ENCODE measurements around the gene CPSF3.

CPSF3 gene

GRCh38 chr2:9416267-9416961 is 7.0 kb upstream of the CPSF3 start:
- no peak overlapping the region for H3K27ac ChIP-seq (ENCODE audit: low read depth, low read length)
- H3K79me2 ChIP-seq (ENCODE audit: insufficient read depth, low read length): peaks cover 50% of the 10 kb centered on the region
- no peak overlapping the region for H3K4me2 ChIP-seq (ENCODE audit: low read depth, low read length, poor library complexity, severe bottlenecking)
- no peak overlapping the region for H2AFZ ChIP-seq (ENCODE audit: low read depth, low read length, severe bottlenecking)
- peaks cover 4% of the 10 kb centered on the region; the same call in 1 of the 2 replicates for H4K20me1 ChIP-seq (ENCODE audit: low read depth, low read length)
- no peak for TF ChIP-seq EZH2phosphoT487 (conservative IDR thresholded peaks at IDR 0.05; ENCODE audit: low read length)
- TF ChIP-seq, protein P1, sequence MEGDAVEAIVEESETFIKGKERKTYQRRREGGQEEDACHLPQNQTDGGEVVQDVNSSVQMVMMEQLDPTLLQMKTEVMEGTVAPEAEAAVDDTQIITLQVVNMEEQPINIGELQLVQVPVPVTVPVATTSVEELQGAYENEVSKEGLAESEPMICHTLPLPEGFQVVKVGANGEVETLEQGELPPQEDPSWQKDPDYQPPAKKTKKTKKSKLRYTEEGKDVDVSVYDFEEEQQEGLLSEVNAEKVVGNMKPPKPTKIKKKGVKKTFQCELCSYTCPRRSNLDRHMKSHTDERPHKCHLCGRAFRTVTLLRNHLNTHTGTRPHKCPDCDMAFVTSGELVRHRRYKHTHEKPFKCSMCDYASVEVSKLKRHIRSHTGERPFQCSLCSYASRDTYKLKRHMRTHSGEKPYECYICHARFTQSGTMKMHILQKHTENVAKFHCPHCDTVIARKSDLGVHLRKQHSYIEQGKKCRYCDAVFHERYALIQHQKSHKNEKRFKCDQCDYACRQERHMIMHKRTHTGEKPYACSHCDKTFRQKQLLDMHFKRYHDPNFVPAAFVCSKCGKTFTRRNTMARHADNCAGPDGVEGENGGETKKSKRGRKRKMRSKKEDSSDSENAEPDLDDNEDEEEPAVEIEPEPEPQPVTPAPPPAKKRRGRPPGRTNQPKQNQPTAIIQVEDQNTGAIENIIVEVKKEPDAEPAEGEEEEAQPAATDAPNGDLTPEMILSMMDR (IDR thresholded peaks at IDR 0.05; ENCODE audit: insufficient read depth, low read length, poor library complexity, severe bottlenecking): no peak
- no peaks in the 10 kb centered on the region for H3K9me2 ChIP-seq (replicated peaks; ENCODE audit: insufficient read depth, low read length)
- H3K9me3 ChIP-seq (ENCODE audit: insufficient read depth, low read length): no peaks in the 10 kb centered on the region
- H3K27me3 ChIP-seq (ENCODE audit: low read length): no peaks in the 10 kb centered on the region
- no peak overlapping the region for H3K9ac ChIP-seq (ENCODE audit: low read length)
- H3K36me3 ChIP-seq (ENCODE audit: low read length): peaks cover 8% of the 10 kb centered on the region; the same call in 1 of the 2 replicates
- H3F3A ChIP-seq (ENCODE audit: insufficient read depth): no peaks in the 10 kb centered on the region
- H3K4me3 ChIP-seq (ENCODE audit: insufficient read depth, low read length, poor library complexity, severe bottlenecking): no peak overlapping the region

DNA sequence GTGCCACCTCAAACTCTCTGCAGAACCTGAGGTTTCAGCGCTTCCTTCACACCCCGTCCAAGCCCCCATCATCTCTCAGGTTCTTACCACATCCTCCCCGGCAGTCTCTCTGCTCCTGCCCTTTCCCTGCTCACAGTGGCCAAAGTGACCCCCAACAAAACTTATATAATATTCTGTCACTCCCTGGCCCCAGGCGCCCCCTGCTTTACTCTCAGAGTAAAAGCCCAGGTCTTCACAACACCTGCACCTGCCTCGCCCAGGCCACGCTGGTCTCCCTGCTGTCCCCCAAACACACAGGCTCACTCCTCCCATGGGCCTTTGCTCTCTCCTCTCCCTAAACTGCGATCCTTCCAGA is 6.5 kb upstream of the CPSF3 start:
- Histone ChIP-seq H3K9me2 (replicated peaks; ENCODE audit: insufficient read depth, low read length) (no peaks in the 10 kb centered on the region), H3K27ac (ENCODE audit: low read depth, low read length) (no peak overlapping the region), H3K9me3 (ENCODE audit: insufficient read depth, low read length) (no peaks in the 10 kb centered on the region), H3K4me2 (ENCODE audit: low read depth, low read length, poor library complexity, severe bottlenecking) (no peak overlapping the region), H3K27me3 (ENCODE audit: low read length) (no peaks in the 10 kb centered on the region), H3K9ac (ENCODE audit: low read length) (no peak overlapping the region), H2AFZ (ENCODE audit: low read depth, low read length, severe bottlenecking) (no peak overlapping the region), H3K36me3 (ENCODE audit: low read length) (peaks cover 8% of the 10 kb centered on the region; the same call in 1 of the 2 replicates), H3K4me3 (ENCODE audit: insufficient read depth, low read length, poor library complexity, severe bottlenecking) (no peak overlapping the region), H3F3A (ENCODE audit: insufficient read depth) (no peaks in the 10 kb centered on the region), H3K79me2 (ENCODE audit: insufficient read depth, low read length) (peaks cover 55% of the 10 kb centered on the region), H4K20me1 (ENCODE audit: low read depth, low read length) (peaks cover 4% of the 10 kb centered on the region; the same call in 1 of the 2 replicates)
- TF ChIP-seq, protein P1 (IDR thresholded peaks at IDR 0.05; ENCODE audit: insufficient read depth, low read length, poor library complexity, severe bottlenecking): no peak
- TF ChIP-seq EZH2phosphoT487 (conservative IDR thresholded peaks at IDR 0.05; ENCODE audit: low read length): no peak

DNA sequence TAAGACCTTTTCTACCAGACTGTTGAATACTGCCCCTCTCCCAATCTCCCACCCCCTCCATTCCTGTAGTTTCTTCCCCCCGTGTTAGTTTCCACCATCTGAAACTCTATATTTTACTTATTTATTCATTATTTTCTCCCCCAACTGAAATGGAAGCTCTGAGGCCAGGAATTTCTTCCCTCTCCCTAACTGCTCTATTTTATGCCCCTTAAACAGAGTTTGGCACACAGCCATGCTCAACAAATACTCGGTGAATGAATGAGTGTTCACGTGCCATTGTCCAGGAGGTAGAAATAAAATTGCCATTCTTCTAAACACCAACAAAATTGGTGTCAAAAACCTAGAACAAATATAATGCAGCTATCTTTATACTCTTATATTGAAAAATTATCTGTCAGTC is 5.7 kb upstream of the CPSF3 start:
- TF ChIP-seq EZH2phosphoT487 (conservative IDR thresholded peaks at IDR 0.05; ENCODE audit: low read length): no peak
- TF ChIP-seq, protein P1 (IDR thresholded peaks at IDR 0.05; ENCODE audit: insufficient read depth, low read length, poor library complexity, severe bottlenecking): no peak
- H3K27ac ChIP-seq (ENCODE audit: low read depth, low read length): no peak overlapping the region
- no peaks in the 10 kb centered on the region for H3K27me3 ChIP-seq (ENCODE audit: low read length)
- no peaks in the 10 kb centered on the region for H3F3A ChIP-seq (ENCODE audit: insufficient read depth)
- H3K9me3 ChIP-seq (ENCODE audit: insufficient read depth, low read length): no peaks in the 10 kb centered on the region
- peaks cover 4% of the 10 kb centered on the region; the same call in 1 of the 2 replicates for H4K20me1 ChIP-seq (ENCODE audit: low read depth, low read length)
- no peak overlapping the region for H3K4me2 ChIP-seq (ENCODE audit: low read depth, low read length, poor library complexity, severe bottlenecking)
- peaks cover 63% of the 10 kb centered on the region for H3K79me2 ChIP-seq (ENCODE audit: insufficient read depth, low read length)
- H3K4me3 ChIP-seq (ENCODE audit: insufficient read depth, low read length, poor library complexity, severe bottlenecking): no peak overlapping the region
- peaks cover 8% of the 10 kb centered on the region; the same call in 1 of the 2 replicates for H3K36me3 ChIP-seq (ENCODE audit: low read length)
- no peak overlapping the region for H3K9ac ChIP-seq (ENCODE audit: low read length)
- no peak overlapping the region for H2AFZ ChIP-seq (ENCODE audit: low read depth, low read length, severe bottlenecking)
- no peaks in the 10 kb centered on the region for H3K9me2 ChIP-seq (replicated peaks; ENCODE audit: insufficient read depth, low read length)
